Skeletal muscle cell (primary cell): ENCODE data around the gene RCAN2.
A peak's percentile ranks its signal among the peaks of the same experiment; 100 is the strongest.

Source experiments
- DNase-seq: peaks from one replicate; pipeline ENCODE4 v3.0.0-alpha.2; 2010; ENCODE audit warnings: low read depth
- H3K4me3 ChIP-seq: 2 replicates; pipeline ENCODE4 v1.5.1; 2011; ENCODE audit warnings: low read depth, mild to moderate bottlenecking, control low read depth, low read length, moderate library complexity

Gene RCAN2

DNA sequence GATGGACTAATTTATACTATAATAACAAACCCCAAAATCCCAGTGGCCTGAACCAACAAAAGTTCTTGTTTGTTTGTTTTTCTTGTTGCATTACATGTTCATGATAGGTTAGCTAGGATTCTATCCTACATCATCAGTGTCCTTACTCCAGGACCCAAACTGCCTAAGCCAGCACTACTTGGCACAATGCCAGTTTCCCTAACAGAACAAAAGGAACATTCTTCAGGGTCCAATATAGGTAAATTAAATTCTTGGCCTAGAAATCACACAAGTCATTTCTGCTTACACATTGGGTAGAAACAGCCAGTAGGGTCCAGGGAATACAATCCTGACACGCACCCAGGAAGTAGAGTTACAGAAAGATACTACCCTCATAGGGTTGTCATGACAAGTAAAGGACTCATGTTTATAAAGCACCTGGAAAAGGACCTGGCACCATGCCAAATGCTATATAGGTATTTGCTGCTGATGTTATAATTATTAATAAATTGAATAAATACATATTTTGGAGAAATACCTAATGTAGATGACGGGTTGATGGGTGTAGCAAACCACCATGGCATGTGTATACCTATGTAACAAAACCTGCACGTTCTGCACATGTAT is 38.8 kb downstream of the RCAN2 start:
- DNase-seq: no peak
- no peak overlapping the region for H3K4me3 ChIP-seq

DNA sequence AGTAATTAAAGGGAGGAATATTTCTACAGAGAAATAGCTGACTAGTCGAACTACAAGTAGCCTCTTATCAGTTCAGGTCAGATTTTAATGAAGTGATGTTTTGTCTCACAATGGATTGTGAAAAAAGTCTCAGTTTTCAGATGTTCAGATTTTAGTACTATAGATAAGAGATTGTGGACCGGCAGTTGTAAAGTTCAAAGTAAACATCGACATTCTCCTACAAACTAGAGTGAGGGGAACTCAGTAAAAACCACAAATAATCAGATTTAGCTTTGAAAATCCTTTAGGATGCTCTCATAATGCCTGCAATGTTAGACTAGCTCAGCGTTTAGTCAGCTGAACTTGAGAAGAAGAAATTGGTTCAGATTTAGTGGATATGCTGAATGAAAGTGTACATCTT is 39.9 kb downstream of the RCAN2 start:
- DNase-seq: no peak
- H3K4me3 ChIP-seq: no peak overlapping the region

DNA sequence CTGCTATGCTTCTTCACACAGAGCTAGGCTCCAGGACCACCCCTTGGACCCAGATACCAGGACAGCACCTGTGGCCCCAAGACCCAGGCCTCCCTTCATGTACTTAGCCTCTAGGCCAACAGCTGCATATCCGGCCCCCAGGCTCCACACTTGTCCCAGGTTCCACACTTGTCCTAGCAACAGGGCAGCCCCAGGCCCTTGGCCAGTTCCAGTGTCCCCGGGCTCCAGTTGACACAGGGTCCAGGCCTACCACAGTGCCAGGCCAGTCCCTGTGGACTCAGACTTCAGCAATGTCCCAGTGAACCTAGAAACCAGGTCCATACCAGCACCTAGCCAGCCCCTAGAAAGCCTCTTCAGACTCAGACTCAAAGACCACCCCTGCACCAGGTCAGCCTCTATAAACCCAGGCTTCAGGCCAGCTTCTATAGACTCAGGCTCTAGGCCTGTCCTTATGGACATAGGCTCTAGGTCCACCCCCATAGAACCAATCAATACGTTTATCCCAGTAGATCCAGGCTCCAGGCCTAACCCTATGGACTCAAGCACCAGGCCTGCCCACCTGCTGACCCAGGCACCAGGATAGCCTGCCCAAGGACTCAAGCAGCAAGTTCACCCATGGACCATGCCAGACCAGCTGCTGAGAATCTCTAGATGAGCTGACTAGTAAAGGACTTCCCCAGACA is 46.3 kb downstream of the RCAN2 start:
- no peak overlapping the region for H3K4me3 ChIP-seq
- no peak for DNase-seq

DNA sequence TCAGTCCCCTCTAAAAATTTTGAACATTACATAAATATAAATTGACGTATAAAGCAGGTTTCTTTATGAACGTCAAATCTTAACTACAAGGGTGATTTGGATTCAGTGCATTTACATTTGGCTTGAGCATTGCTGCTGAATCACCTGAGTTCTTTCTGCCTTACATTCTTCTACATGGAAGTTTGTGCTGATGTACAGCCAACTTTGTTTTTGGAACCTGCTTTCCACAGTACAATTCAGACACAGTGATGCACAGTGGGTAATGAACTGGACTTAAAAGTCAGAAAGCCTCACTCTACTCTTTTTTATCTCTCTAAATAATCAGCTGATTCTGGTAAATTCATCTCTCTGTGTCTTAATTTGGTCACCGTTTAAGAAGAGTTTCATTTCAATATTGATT is 47.6 kb downstream of the RCAN2 start:
- H3K4me3 ChIP-seq: no peak overlapping the region

DNA sequence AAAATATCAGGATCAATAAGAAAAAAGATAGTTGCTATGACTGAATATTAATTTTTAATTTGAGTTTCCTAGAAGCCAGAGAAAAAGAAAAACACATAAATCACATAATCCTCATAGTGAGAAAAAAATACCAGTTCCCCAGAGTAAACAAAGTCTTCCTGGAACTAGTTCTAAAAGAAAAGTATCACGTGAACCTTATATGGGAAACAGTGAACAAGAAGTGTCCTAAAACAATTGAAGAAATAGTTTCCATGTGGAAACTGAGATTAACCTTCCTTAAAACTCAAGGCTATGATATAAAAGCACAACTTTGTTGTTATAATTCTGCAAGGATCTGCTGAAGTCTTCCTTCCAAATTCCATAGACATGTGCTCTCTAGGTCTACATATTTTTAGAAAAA is 50.6 kb downstream of the RCAN2 start:
- H3K4me3 ChIP-seq: no peak overlapping the region

More for the DNA sequence above, 47.6 kb downstream of the RCAN2 start:
- DNase-seq: no peak

DNA sequence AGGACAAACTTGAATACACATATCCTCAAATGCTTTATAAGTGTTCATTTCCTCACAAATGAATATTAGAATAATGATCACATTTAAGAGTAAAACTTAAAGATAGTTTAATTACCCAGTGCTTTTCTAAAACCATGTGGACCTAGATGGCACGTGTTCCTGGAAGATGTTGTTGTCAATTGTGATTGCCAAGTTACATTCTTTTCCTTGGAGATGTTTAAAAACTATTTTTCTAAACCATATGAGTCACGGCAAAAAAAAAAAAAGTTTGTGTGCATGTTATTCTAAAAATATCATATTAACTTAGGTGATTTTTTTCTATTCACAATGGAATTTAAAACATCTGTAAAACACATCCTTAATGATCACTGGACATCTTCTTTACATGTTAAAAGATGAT is 51.1 kb downstream of the RCAN2 start:
- no peak overlapping the region for H3K4me3 ChIP-seq
- DNase-seq: peak; percentile 22

More for the DNA sequence above, 50.6 kb downstream of the RCAN2 start:
- DNase-seq: no peak

DNA sequence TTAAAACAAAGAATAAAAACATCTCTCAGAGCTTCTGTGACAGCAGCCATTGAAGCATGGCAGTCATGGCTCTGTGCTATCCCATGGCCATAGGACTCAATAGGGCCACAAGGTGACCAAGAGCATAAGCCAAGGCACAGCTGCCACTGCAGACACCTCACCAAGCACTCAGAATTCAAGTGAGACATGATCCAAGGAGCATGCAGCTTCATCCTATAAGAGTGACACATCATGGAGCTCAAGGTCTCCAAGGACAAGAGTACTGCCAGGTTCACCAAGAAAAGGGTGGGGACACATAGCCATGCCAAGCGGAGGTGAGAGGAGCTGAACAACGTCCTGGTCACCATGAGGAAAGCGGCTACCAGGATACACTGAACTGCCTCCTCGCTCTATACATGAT is 53.0 kb downstream of the RCAN2 start:
- H3K4me3 ChIP-seq: no peak overlapping the region
- DNase-seq: no peak

DNA sequence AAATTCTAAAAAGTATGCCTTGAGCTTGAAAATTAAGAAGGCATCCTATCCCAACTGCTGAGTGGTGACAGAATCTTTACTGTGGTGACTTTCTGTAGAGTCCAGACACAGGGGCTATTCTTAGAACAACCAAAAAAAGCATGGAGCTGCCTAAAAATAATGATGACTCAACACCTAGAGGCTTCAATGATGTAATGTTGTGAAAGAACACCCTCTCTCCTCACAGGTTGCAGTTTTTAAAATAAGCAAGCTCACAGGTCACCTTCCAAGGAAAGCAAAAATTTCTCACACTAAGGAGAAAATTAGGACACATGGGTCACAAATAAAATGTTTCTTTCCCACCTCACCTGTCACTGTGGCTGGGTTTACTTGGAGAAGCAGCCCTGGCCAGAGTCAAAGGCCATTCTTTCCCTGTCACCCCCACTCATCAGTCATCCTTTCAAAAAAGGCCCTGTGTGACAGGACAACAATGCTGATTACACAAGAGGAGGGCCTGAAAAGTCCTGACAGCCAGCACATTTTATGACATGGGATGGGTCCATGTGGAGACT is 53.5 kb downstream of the RCAN2 start:
- DNase-seq: peak; percentile 23
- no peak overlapping the region for H3K4me3 ChIP-seq

DNA sequence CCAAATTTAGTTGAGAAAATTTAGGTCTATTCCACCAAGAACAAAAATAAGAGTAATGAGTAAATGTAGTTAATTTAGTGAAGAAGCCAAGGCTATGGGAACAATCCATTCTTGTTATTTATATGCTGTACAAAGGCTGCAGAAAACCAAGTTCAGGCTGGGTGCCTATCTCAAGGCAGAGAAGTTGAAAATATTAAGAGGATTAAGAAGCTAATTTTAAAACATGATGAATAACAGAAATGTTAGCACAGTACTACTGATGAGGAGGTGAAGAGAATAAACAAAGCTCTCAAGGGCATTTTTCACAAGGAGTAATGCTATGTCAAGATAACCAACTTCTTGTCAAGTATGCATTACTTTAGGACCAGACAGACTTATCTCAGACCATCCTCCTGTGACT is 68.6 kb downstream of the RCAN2 start:
- H3K4me3 ChIP-seq: no peak overlapping the region
- no peak for DNase-seq

DNA sequence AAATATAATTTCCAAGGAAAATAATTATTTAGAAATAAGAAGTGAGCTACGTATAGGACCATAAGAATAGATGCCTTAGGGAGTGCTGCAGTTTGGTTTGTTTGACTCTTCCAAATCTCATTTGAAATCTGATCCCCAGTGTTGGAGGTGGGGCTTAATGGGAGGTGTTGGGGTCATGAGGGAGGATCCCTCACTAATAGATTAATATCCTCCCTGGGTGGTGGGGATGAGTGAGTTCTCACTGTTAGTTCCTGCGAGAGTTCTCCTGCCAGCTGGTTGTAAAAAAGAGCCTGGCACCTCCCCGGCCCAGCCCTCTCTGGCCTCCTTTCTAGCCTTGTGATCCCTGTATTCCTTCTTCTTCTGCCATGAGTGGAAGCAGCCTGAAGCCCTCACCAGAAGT is 69.3 kb downstream of the RCAN2 start:
- DNase-seq: no peak
- no peak overlapping the region for H3K4me3 ChIP-seq

DNA sequence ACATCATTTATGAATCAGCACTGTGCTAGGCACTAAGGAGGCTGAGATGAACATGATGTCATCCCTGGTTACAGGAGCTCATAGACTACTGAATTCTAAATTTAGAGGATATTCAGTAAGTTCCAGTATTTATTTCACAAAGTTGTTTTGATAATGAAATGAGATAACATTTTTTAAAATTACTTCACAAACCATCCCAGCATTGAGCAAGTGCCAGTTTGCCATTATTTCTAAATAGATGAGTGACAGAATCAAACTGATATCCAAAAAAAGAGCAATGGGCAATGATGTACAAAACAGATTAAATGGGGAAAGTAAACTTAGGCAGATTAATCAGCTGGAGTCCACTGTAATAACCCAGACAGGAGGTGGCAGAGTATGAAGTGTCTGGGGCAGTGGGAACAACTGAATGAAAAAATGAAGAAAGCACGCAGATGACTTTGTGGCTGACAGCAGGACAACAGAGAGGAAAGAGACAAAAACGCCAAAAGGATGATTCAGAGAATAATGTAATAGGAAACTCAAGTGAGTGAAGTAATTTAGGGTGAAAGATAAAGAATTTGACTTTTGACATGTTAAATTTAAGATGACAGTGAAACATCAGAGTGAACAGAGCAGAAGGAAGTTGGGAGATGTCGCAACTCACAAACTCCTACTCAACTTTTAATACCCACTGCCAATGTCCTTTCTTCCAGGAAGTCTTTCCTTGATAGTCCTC is 70.2 kb downstream of the RCAN2 start:
- no peak overlapping the region for H3K4me3 ChIP-seq
- DNase-seq: peak; percentile 18

DNA sequence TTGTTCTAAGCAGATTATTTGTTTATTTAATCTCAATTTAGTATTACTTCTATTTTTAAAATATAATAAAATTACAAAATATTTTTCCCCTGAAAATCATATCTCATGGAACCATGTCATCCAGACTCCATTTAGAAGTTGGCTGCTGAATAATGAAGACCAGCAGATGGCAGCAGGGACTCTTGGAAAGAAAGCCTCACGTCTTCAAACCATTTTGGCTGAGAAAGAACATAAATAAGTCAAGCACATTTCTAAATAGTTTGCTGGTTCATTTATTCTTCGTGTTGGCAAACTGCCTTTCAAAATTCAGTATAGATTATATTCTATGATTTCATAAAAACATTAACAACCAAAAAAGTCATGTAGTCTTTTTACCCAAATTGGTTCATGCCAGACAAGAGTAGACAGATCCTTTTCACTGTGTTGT is 71.7 kb downstream of the RCAN2 start:
- peak; percentile 31 for DNase-seq
- H3K4me3 ChIP-seq: no peak overlapping the region

DNA sequence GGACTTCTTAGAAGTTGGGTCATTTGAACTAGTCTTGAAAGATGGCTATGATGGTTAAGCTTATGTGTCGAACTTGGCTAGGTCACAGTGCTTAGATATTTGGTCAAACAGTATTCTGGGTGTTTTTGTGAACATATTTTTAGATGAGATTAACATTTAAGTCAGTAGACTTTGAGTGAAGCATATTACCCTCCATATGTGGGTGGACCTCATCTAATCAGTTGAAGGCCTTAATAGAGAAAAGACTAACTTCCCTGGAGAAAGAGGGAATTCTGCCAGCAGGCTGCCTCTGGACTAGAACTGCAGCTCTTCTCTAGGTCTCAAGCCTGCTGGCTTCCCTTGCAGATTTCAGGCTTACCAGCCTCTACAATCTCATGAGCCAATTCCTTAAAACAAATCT is 76.9 kb downstream of the RCAN2 start:
- no peak for DNase-seq
- no peak overlapping the region for H3K4me3 ChIP-seq

DNA sequence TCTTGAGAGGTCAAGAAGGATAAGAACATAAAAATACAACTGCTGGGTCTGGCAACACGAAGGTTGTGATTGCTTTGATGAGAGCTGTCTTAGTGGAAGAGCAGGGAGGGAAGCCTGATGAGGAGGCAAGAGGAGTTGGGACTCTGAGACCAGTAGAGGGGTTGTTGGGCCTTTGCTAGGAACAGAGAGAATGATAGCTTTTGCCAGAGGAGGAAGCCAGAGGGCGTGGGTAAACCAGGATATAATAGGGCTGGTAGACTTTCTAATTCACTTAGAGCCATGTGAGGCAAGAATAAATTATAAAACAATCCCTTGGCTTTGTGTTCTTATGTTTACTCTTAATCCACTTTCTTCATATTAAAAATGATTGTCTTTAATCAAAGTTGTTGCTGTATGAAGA is 78.6 kb downstream of the RCAN2 start:
- no peak for DNase-seq
- H3K4me3 ChIP-seq: no peak overlapping the region

DNA sequence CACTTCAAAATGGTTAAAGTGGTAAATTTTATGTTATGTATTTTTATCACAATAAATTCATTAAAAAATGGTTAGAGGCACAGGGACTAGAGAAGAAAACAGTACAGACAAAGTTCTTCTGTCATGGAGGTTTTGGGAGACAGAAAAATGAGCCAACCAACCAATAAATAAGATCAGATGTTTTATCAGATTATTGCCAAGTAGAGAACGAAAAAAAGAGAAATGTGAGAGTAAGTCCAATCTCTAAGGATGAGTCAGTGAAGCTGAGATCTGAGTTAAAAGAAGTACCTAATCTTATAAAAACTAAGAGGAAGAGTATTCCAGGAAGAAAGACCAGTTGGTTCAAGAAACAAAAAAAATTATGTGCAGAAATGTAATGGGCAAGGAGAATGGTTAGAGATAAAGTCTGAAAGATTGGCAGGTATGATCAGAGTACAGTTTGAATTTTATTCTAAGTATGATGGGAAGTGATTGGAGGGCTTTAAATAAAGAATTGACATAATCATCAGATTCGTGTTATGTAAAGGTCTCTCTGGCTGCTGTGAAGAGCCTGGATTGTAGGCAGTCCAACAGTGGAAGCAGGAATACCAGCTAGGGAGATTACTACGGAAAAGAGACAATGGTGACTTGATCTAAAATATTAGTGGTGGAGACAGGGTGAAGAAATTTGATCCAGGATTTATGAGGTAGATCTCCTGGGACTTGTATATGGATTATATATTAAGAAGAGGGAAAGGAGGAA is 79.6 kb downstream of the RCAN2 start:
- H3K4me3 ChIP-seq: no peak overlapping the region
- no peak for DNase-seq

DNA sequence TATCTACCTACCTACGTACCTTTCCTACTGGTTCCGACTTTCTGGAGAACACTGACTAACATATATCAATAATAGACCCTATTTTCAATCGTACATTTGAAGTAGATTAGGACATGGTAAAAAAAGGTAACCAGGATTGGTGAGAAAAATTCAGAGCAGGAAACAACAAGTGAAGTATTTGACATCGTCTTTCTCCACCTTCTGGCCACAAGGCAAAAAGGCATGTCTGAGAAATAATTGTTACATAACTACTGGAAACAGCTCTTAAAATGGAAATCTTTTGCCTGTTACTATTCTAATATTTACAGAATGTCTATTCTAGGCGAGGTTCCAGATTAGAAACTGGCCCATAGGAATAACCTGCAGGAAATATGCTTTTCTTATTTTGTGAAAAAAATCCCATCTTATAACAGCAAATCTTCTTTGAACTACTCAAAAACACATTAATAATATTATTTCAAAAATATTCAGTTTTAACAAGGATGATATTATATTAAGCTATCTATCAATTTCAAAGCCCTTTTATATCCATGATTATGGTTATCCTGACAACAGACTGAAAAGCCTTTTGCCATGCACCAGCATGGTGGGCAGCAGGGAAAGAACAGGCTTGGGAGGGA is 80.8 kb downstream of the RCAN2 start:
- peak; percentile 10 for DNase-seq
- H3K4me3 ChIP-seq: no peak overlapping the region

DNA sequence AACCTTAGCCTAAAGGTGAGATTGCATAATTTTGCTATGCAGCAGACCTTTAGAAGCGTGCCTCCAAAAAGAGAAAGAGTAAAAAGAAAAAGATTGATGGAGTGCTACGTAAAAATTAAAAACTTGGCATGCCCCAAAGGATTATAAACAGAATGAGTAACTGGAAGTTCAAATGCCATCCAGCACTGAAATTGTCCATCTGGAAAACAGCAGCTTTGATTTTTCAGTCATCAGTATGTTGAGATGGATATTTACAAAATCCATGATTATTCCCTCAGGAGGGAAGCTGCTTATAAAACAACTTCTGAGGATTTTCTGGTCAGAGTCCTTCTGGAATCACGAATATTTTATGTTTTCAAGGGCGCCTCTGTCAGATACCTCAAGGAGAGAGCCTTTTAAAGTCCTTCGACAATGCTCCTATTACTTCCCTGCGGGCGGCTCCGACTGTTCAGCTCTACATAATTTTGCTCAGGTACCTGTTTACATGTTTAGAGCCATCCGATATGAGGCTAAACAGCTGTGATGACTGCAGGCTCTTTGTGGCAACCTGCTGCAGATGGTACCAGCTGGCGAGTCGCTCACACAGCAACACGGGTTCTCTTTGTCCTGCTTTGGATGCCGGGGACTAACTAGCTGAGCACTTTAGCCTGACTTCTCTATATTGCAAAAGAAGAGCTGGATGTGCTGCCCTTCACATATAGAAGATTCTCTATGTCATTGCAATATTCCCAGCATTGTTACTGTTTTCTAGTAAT is 83.3 kb downstream of the RCAN2 start:
- no peak overlapping the region for H3K4me3 ChIP-seq
- DNase-seq: no peak

DNA sequence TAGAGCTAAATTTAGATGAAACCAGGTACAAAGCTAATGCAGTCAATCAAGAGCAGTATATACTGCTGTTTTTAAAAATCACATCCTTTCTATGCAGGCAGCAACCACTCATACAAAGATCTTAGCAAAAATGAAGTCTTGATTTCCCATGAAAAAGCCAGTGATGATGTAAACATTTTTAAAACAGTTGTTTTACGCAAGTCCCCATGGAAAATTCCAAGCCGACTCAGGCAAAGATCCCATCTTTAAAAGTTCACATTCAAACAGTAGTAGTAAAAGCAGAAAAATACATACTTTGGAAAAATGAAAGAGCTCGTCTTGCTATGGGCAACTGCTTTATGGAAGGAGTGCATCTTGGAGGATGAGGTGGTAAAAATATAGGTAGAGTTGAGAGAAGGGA is 84.0 kb downstream of the RCAN2 start:
- DNase-seq: no peak
- no peak overlapping the region for H3K4me3 ChIP-seq
